ENCODE data around the gene VPS13D. TPM values are rescaled to one million over a fixed set of nuclear protein-coding genes. Genes with fewer than 3 reads are reported as not detected.

VPS13D gene
- total RNA-seq, 1 experiment from 2014 or later: 29.0 TPM

- Mint-ChIP-seq H3K4me3 (no peak overlapping the region), H3K27me3 (ENCODE audit: low read depth) (no peaks in the 10 kb centered on the region), H3K27ac (no peak overlapping the region), H3K9me3 (peaks cover 24% of the 10 kb centered on the region), H3K36me3 (peaks cover 24% of the 10 kb centered on the region), H3K4me1 (peaks cover 14% of the 10 kb centered on the region)
- ChIA-PET CTCF (no interaction called here), POLR2A (no interaction called here)
- no peak for ATAC-seq
- no peak for DNase-seq (ENCODE audit: low spot score)
- TF ChIP-seq ZNF219 (CRISPR knock-in tag; IDR thresholded peaks at IDR 0.05; ENCODE audit: borderline replicate concordance): no peak
- no peak for TF ChIP-seq ERG (CRISPR knock-in tag; IDR thresholded peaks at IDR 0.05)
- no peak for TF ChIP-seq NFE2L1 (CRISPR knock-in tag; IDR thresholded peaks at IDR 0.05)
- no peak for TF ChIP-seq USF1 (CRISPR knock-in tag; IDR thresholded peaks at IDR 0.05)
- no peak for TF ChIP-seq CDX4 (CRISPR knock-in tag; IDR thresholded peaks at IDR 0.05; ENCODE audit: borderline replicate concordance)
- no peak for TF ChIP-seq RORB (CRISPR knock-in tag; IDR thresholded peaks at IDR 0.05)
- no peak for TF ChIP-seq RELA (CRISPR knock-in tag; IDR thresholded peaks at IDR 0.05; ENCODE audit: borderline replicate concordance)
- TF ChIP-seq MAX (CRISPR knock-in tag; IDR thresholded peaks at IDR 0.05): no peak
- TF ChIP-seq MYBL2 (CRISPR knock-in tag; IDR thresholded peaks at IDR 0.05): no peak
- TF ChIP-seq ZNF263 (CRISPR knock-in tag; IDR thresholded peaks at IDR 0.05; ENCODE audit: low read depth): no peak
- TF ChIP-seq ZNF671 (CRISPR knock-in tag; IDR thresholded peaks at IDR 0.05): no peak
Observed at GRCh38 chr1:12473596-12474362, 243.9 kb downstream of the VPS13D start.

- POLR2A ChIA-PET: no interaction called here
- TF ChIP-seq CDX4 (CRISPR knock-in tag; IDR thresholded peaks at IDR 0.05; ENCODE audit: borderline replicate concordance) (no peak), AFF4 (CRISPR knock-in tag; IDR thresholded peaks at IDR 0.05; ENCODE audit: borderline replicate concordance) (no peak)
- H3K36me3 Mint-ChIP-seq: peaks cover 24% of the 10 kb centered on the region
- H3K27ac Mint-ChIP-seq: no peak overlapping the region
- H3K27me3 Mint-ChIP-seq (ENCODE audit: low read depth): no peaks in the 10 kb centered on the region
- H3K4me1 Mint-ChIP-seq: peaks cover 20% of the 10 kb centered on the region
- ATAC-seq: no peak
- peaks cover 24% of the 10 kb centered on the region for H3K9me3 Mint-ChIP-seq
- H3K4me3 Mint-ChIP-seq: no peak overlapping the region
- CTCF ChIA-PET: no interaction called here
- no peak for DNase-seq (ENCODE audit: low spot score)
Observed at GRCh38 chr1:12475101-12475500, 245.3 kb downstream of the VPS13D start.

GRCh38 chr1:12475530-12475934 is 245.7 kb downstream of the VPS13D start:
- H3K36me3 Mint-ChIP-seq: peaks cover 24% of the 10 kb centered on the region
- no peak overlapping the region for H3K27ac Mint-ChIP-seq
- peaks cover 20% of the 10 kb centered on the region for H3K4me1 Mint-ChIP-seq
- no peaks in the 10 kb centered on the region for H3K27me3 Mint-ChIP-seq (ENCODE audit: low read depth)
- CTCF ChIA-PET: no interaction called here
- H3K9me3 Mint-ChIP-seq: peaks cover 24% of the 10 kb centered on the region
- no peak for DNase-seq (ENCODE audit: low spot score)
- no peak for TF ChIP-seq E2F1 (CRISPR knock-in tag; IDR thresholded peaks at IDR 0.05)
- POLR2A ChIA-PET: no interaction called here
- no peak overlapping the region for H3K4me3 Mint-ChIP-seq
- ATAC-seq: no peak

Data from WTC11 (cell line).